SJSA1 (cell line): ENCODE measurements around the gene CEP295NL. TPM values are rescaled to one million over a fixed set of nuclear protein-coding genes. Genes with fewer than 3 reads are reported as not detected.

ENCODE experiments used
- DNase-seq, 2 experiments: peaks; one replicate each; pipeline ENCODE4 v3.0.0-alpha.2; 2015 to 2020; ENCODE audit warnings: low spot score in 2 of 2, low read depth in 1 of 2
- H3K27ac ChIP-seq: fragments of 250-450 bp; sonication (Bioruptor Pico); 2 replicates; pipeline ENCODE4 v1.5.1; 2020; ENCODE audit warnings: mild to moderate bottlenecking, moderate library complexity
- H3K27me3 ChIP-seq: fragments of 250-450 bp; sonication (Bioruptor Pico); replicated peaks from 2 replicates; pipeline ENCODE4 v1.5.1; 2020; ENCODE audit warnings: mild to moderate bottlenecking, moderate library complexity
- H3K36me3 ChIP-seq: fragments of 250-450 bp; sonication (Bioruptor Pico); 2 replicates; pipeline ENCODE4 v1.5.1; 2020; ENCODE audit warnings: mild to moderate bottlenecking
- H3K4me1 ChIP-seq: fragments of 250-450 bp; sonication (Bioruptor Pico); replicated peaks from 2 replicates; pipeline ENCODE4 v1.6.1; 2021; ENCODE audit warnings: mild to moderate bottlenecking
- H3K4me3 ChIP-seq: fragments of 250-450 bp; sonication (Bioruptor Pico); 2 replicates; pipeline ENCODE4 v1.5.1; 2020; ENCODE audit warnings: mild to moderate bottlenecking
- H3K9me3 ChIP-seq: fragments of 250-450 bp; sonication (Bioruptor Pico); replicated peaks from 2 replicates; pipeline ENCODE4 v1.5.1; 2020; ENCODE audit warnings: mild to moderate bottlenecking
- total RNA-seq: library from RNA; depleted of rRNA; stranded (reverse); fragments of >200 nt; shearing (Covaris generic); gene quantifications from 2 replicates; pipeline ENCODE4 v1.2.3, GENCODE V29; 2014

CEP295NL gene
- total RNA-seq, 1 experiment from 2014 or later: 0.34 TPM

- H3K36me3 ChIP-seq: no peaks in the 10 kb centered on the region
- peaks cover 68% of the 10 kb centered on the region for H3K4me1 ChIP-seq
- DNase-seq: no peak
- no peaks in the 10 kb centered on the region for H3K9me3 ChIP-seq
- no peak overlapping the region for H3K4me3 ChIP-seq
- no peak overlapping the region for H3K27ac ChIP-seq
- no peaks in the 10 kb centered on the region for H3K27me3 ChIP-seq
Observed at GRCh38 chr17:78937561-78937960, 34.6 kb upstream of the CEP295NL start.

- Histone ChIP-seq H3K4me1 (peaks cover 70% of the 10 kb centered on the region), H3K9me3 (no peaks in the 10 kb centered on the region), H3K27ac (peak overlapping the region; percentile 80), H3K27me3 (no peaks in the 10 kb centered on the region), H3K4me3 (no peak overlapping the region), H3K36me3 (no peaks in the 10 kb centered on the region)
- DNase-seq: peak; percentile 95 to 99
Observed at GRCh38 chr17:78935419-78936323, 32.7 kb upstream of the CEP295NL start.

GRCh38 chr17:78934681-78935418 is 31.8 kb upstream of the CEP295NL start:
- H3K36me3 ChIP-seq: no peaks in the 10 kb centered on the region
- H3K27ac ChIP-seq: peak overlapping the region; percentile 80
- DNase-seq: no peak
- H3K27me3 ChIP-seq: no peaks in the 10 kb centered on the region
- H3K4me3 ChIP-seq: no peak overlapping the region
- no peaks in the 10 kb centered on the region for H3K9me3 ChIP-seq
- peaks cover 70% of the 10 kb centered on the region for H3K4me1 ChIP-seq

GRCh38 chr17:78933959-78934568 is 31.1 kb upstream of the CEP295NL start:
- Histone ChIP-seq H3K4me1 (peaks cover 62% of the 10 kb centered on the region), H3K27me3 (no peaks in the 10 kb centered on the region), H3K27ac (peak overlapping the region; percentile 80), H3K4me3 (peak overlapping the region; percentile 7), H3K36me3 (no peaks in the 10 kb centered on the region), H3K9me3 (no peaks in the 10 kb centered on the region)
- DNase-seq: peak; percentile 98 to 99

GRCh38 chr17:78933025-78933958 is 30.3 kb upstream of the CEP295NL start:
- Histone ChIP-seq H3K4me3 (peak overlapping the region; percentile 7; the same call in 1 of the 2 replicates), H3K27ac (peak overlapping the region; percentile 80), H3K27me3 (no peaks in the 10 kb centered on the region), H3K4me1 (peaks cover 61% of the 10 kb centered on the region), H3K9me3 (no peaks in the 10 kb centered on the region), H3K36me3 (no peaks in the 10 kb centered on the region)
- peak; percentile 84 to 97 for DNase-seq

GRCh38 chr17:78929908-78930775 is 27.1 kb upstream of the CEP295NL start:
- Histone ChIP-seq H3K9me3 (no peaks in the 10 kb centered on the region), H3K4me3 (no peak overlapping the region), H3K36me3 (no peaks in the 10 kb centered on the region), H3K4me1 (peaks cover 64% of the 10 kb centered on the region), H3K27ac (no peak overlapping the region), H3K27me3 (no peaks in the 10 kb centered on the region)
- DNase-seq: no peak

GRCh38 chr17:78925662-78926555 is 22.9 kb upstream of the CEP295NL start:
- peak overlapping the region; percentile 86 for H3K27ac ChIP-seq

GRCh38 chr17:78925234-78925633 is 22.2 kb upstream of the CEP295NL start, which contains the start of gene TIMP2:
Gene TIMP2 (minus strand): TSS chr17:78925387. CDS start chr17:78925088, 299 bp downstream.
- H3K36me3 ChIP-seq: peaks cover 23% of the 10 kb centered on the region
- peak; percentile 64 to 95 for DNase-seq
- no peaks in the 10 kb centered on the region for H3K9me3 ChIP-seq

More at GRCh38 chr17:78925662-78926555, 22.9 kb upstream of the CEP295NL start:
- Histone ChIP-seq H3K27me3 (no peaks in the 10 kb centered on the region), H3K4me1 (peaks cover 46% of the 10 kb centered on the region), H3K9me3 (no peaks in the 10 kb centered on the region), H3K4me3 (peak overlapping the region; percentile 48), H3K36me3 (peaks cover 23% of the 10 kb centered on the region)
- peak; percentile 81 to 82 for DNase-seq

GRCh38 chr17:78924481-78925151 is 21.6 kb upstream of the CEP295NL start:
- peaks cover 35% of the 10 kb centered on the region for H3K4me1 ChIP-seq

More at GRCh38 chr17:78925234-78925633, 22.2 kb upstream of the CEP295NL start, which contains the start of gene TIMP2:
- Histone ChIP-seq H3K4me3 (peak within 1 kb of the TSS; percentile 48), H3K27me3 (no peaks in the 10 kb centered on the region), H3K4me1 (peaks cover 39% of the 10 kb centered on the region), H3K27ac (peak within 1 kb of the TSS; percentile 86)

GRCh38 chr17:78923660-78924453 is 20.9 kb upstream of the CEP295NL start:
- peak overlapping the region; percentile 4; the same call in 1 of the 2 replicates for H3K27ac ChIP-seq
- peak in 1 of 2 experiments; percentile 42 for DNase-seq
- peaks cover 35% of the 10 kb centered on the region for H3K4me1 ChIP-seq
- H3K4me3 ChIP-seq: peak overlapping the region; percentile 48
- peaks cover 26% of the 10 kb centered on the region for H3K36me3 ChIP-seq
- no peaks in the 10 kb centered on the region for H3K9me3 ChIP-seq
- no peaks in the 10 kb centered on the region for H3K27me3 ChIP-seq

More at GRCh38 chr17:78924481-78925151, 21.6 kb upstream of the CEP295NL start:
- peak; percentile 28 to 69 for DNase-seq
- Histone ChIP-seq H3K9me3 (no peaks in the 10 kb centered on the region), H3K27me3 (no peaks in the 10 kb centered on the region), H3K4me3 (peak overlapping the region; percentile 48), H3K27ac (0 out of 2 replicates have a peak overlapping the region, but pooled peaks have one; percentile 4), H3K36me3 (peaks cover 26% of the 10 kb centered on the region)
